Parathyroid adenoma (tissue), 2 donors: ENCODE data around the gene SLC39A11.

Experiments used
- H2AFZ ChIP-seq: fragments of 300-600 bp; sonication (generic); one replicate; pipeline ENCODE4 v1.7.0; 2017; ENCODE audit warnings: antibody characterized with exemption, mild to moderate bottlenecking
- H3K27ac ChIP-seq: fragments of 300-600 bp; sonication (generic); one replicate; pipeline ENCODE4 v1.7.0; 2017
- H3K27me3 ChIP-seq: fragments of 300-600 bp; sonication (generic); one replicate; pipeline ENCODE4 v1.7.0; 2017; ENCODE audit warnings: low read length; ENCODE audit not compliant: control insufficient read depth, insufficient read depth
- H3K36me3 ChIP-seq: fragments of 300-600 bp; sonication (generic); one replicate; pipeline ENCODE4 v1.7.0; 2017; ENCODE audit warnings: low read length; ENCODE audit not compliant: control insufficient read depth, insufficient read depth
- H3K4me1 ChIP-seq: fragments of 300-600 bp; sonication (generic); one replicate; pipeline ENCODE4 v1.7.0; 2017; ENCODE audit warnings: control low read depth
- H3K4me2 ChIP-seq: fragments of 300-600 bp; sonication (generic); one replicate; pipeline ENCODE4 v1.7.0; 2017; ENCODE audit warnings: low read length
- H3K4me3 ChIP-seq: fragments of 300-600 bp; sonication (generic); one replicate; pipeline ENCODE4 v1.7.0; 2017; ENCODE audit warnings: low read depth, low read length
- H3K79me2 ChIP-seq: fragments of 300-600 bp; sonication (generic); one replicate; pipeline ENCODE4 v1.7.0; 2017; ENCODE audit warnings: control low read depth
- H3K9ac ChIP-seq: fragments of 300-600 bp; sonication (generic); one replicate; pipeline ENCODE4 v1.7.0; 2017; ENCODE audit warnings: mild to moderate bottlenecking
- H3K9me3 ChIP-seq: fragments of 300-600 bp; sonication (generic); one replicate; pipeline ENCODE4 v1.7.0; 2017; ENCODE audit warnings: low read length; ENCODE audit not compliant: control insufficient read depth
- TF ChIP-seq, protein P1 (sequence below): fragments of 300-600 bp; sonication (generic); IDR thresholded peaks from one replicate; pipeline ENCODE4 v1.7.0; 2017; ENCODE audit warnings: antibody characterized with exemption, mild to moderate bottlenecking
- donor health status: primary hyperparathyroidism.

SLC39A11 gene

DNA sequence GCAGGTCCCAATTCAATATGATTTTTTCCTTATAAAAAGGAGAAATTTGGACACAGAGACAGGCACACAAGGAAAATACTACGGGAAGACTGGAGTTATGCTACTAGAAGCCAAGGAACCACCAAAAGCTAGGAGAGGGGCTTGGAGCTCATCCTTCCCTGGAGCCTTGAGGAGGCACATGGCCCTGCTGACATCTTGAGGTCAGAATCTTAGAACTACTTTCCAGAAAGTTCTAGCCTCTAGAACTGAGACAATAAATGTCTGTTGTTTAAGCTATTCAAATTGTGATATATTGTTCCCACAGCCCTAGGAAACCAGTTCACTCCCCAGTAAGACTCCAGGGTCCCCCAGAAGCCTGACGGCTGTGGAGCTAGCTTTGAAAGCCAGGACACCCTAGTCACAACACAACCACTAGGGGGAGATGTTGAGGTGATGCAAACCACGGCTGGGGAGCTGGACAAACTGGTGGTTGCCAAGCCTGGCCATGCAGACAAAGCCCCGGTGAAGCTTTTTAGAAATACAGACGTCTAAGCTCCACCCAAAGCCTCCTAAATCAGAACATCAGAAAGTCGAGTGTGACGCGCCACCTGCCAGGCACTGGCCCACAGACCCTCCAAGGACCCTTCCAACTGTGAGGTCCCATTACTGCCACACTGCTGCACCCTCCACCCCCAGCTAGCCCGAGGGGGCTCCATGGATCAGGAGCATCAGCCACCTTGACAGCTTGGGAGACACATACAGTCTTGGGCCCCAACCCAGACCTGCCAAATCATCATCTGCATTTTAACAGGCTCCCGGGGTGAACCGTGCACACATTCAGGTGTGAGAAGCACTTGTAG is 106.4 kb downstream of the SLC39A11 start:
- Histone ChIP-seq H3K9ac (no peak overlapping the region), H3K4me2 (no peak overlapping the region), H3K9me3 (no peaks in the 10 kb centered on the region), H3K27me3 (no peaks in the 10 kb centered on the region), H3K79me2 (no peaks in the 10 kb centered on the region), H3K27ac (no peak overlapping the region), H2AFZ (no peak overlapping the region), H3K4me1 (no peaks in the 10 kb centered on the region), H3K4me3 (no peak overlapping the region), H3K36me3 (no peaks in the 10 kb centered on the region)
- TF ChIP-seq, protein P1, sequence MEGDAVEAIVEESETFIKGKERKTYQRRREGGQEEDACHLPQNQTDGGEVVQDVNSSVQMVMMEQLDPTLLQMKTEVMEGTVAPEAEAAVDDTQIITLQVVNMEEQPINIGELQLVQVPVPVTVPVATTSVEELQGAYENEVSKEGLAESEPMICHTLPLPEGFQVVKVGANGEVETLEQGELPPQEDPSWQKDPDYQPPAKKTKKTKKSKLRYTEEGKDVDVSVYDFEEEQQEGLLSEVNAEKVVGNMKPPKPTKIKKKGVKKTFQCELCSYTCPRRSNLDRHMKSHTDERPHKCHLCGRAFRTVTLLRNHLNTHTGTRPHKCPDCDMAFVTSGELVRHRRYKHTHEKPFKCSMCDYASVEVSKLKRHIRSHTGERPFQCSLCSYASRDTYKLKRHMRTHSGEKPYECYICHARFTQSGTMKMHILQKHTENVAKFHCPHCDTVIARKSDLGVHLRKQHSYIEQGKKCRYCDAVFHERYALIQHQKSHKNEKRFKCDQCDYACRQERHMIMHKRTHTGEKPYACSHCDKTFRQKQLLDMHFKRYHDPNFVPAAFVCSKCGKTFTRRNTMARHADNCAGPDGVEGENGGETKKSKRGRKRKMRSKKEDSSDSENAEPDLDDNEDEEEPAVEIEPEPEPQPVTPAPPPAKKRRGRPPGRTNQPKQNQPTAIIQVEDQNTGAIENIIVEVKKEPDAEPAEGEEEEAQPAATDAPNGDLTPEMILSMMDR = peak; percentile 77

DNA sequence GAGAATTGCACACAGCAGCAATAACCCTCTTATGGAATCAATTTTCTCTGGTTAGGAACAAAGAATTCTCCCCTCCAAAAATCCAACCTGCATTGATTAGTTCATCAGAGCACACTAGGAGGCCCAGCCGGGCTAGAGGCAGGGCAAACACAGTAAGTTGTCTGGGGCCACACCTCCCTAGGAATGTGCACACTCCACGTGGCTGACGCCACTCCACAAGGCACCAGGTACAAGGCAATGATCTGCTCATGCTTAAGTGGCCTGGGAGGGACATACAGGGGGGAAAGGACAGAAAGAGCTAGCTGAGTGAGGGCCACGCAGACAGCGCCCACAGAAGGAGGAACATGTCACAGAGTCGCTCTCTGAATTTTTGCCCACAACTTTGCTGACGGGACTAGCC is 107.6 kb downstream of the SLC39A11 start:
- no peak overlapping the region for H3K4me3 ChIP-seq
- TF ChIP-seq, protein P1 = no peak
- no peak overlapping the region for H3K27ac ChIP-seq
- H3K79me2 ChIP-seq = no peaks in the 10 kb centered on the region
- H3K9ac ChIP-seq = no peak overlapping the region
- H3K4me1 ChIP-seq = no peaks in the 10 kb centered on the region
- no peak overlapping the region for H3K4me2 ChIP-seq
- no peaks in the 10 kb centered on the region for H3K9me3 ChIP-seq
- no peaks in the 10 kb centered on the region for H3K27me3 ChIP-seq
- H2AFZ ChIP-seq = no peak overlapping the region
- no peaks in the 10 kb centered on the region for H3K36me3 ChIP-seq

DNA sequence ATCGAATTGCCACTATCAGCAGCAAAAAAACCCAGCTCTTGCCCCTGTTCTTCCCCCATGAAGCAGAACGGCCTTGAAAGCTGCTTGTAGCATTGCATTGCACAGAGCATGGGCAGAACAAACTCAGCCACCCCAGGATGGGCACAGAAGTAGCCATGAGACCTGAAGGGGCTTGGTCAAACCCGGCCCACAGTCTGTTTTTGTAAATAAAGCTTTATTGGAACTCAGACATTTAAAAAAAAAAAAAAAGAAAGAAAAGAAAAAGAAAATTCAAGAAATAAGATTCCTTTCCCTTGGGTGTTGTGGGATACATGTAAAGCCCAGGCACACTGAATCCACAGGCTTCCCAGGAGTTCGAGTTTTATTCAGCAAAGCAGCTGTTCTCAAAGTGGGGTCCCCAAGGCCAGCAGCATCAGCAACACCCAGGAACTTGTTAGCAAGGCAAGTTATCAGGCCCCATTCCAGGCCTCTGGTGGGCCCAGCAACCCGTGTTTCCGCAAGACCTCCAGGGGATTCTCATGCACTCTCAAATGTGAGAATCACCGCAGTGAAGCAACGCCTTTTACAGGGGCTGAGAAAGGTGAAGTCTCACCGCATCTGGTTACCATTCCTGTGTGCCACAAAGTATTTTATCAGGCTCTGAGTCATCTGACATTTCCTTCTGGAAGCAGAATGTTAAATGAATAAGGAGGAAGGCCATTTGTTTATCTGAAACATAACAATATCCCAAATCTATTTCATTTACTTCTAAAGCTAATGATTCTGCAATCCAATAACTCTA is 108.2 kb downstream of the SLC39A11 start:
- Histone ChIP-seq H3K27ac (no peak overlapping the region), H3K9me3 (no peaks in the 10 kb centered on the region), H3K9ac (no peak overlapping the region), H2AFZ (no peak overlapping the region), H3K79me2 (no peaks in the 10 kb centered on the region), H3K36me3 (no peaks in the 10 kb centered on the region), H3K4me2 (no peak overlapping the region), H3K4me3 (no peak overlapping the region), H3K4me1 (no peaks in the 10 kb centered on the region), H3K27me3 (no peaks in the 10 kb centered on the region)
- TF ChIP-seq, protein P1 = no peak

DNA sequence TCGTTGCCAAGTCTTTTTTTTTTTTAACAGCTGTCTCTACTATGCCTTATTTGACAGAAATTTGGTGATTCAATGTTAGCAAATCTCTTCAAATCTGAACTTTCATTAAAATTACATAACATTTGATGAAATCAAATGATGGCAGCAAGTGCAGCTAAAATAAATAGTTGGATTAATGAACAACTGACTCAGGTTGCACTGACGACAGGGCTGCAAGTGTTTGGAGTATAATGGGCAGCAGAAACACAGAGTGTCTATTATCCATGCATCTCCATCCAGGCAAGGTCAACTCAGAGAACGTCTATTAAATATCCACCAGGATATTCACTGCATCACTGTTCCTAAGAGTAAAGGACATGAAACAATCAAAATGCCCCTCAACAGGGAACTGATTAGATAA is 109.8 kb downstream of the SLC39A11 start:
- no peak overlapping the region for H3K4me3 ChIP-seq
- H3K4me2 ChIP-seq = no peak overlapping the region
- H3K9me3 ChIP-seq = no peaks in the 10 kb centered on the region
- H3K27me3 ChIP-seq = no peaks in the 10 kb centered on the region
- no peaks in the 10 kb centered on the region for H3K36me3 ChIP-seq
- H2AFZ ChIP-seq = no peak overlapping the region
- no peaks in the 10 kb centered on the region for H3K79me2 ChIP-seq
- no peaks in the 10 kb centered on the region for H3K4me1 ChIP-seq
- TF ChIP-seq, protein P1 = no peak
- no peak overlapping the region for H3K9ac ChIP-seq
- H3K27ac ChIP-seq = no peak overlapping the region
